HFFc6 (cell line): ENCODE results near the gene HACD2. TPM values are rescaled to one million over a fixed set of nuclear protein-coding genes. Genes with fewer than 3 reads are reported as not detected.

Experiments used
- DNase-seq: peaks from one replicate; pipeline ENCODE4 v3.0.0-alpha.2; 2018
- H3K27ac Mint-ChIP-seq: 2 replicates; pipeline ENCODE4 v1.8.0; 2020; ENCODE audit warnings: mild to moderate bottlenecking, mixed read lengths
- H3K27me3 Mint-ChIP-seq: 2 replicates; pipeline ENCODE4 v1.8.0; 2021; ENCODE audit warnings: mild to moderate bottlenecking, moderate library complexity, mixed read lengths; ENCODE audit not compliant: insufficient read depth
- H3K36me3 Mint-ChIP-seq: 2 replicates; pipeline ENCODE4 v1.8.0; 2021; ENCODE audit warnings: low read depth, mixed read lengths
- H3K4me1 Mint-ChIP-seq: 2 replicates; pipeline ENCODE4 v1.8.0; 2020; ENCODE audit warnings: low read depth, mixed read lengths
- H3K4me3 Mint-ChIP-seq: 2 replicates; pipeline ENCODE4 v1.8.0; 2020; ENCODE audit warnings: mild to moderate bottlenecking, moderate library complexity, mixed read lengths
- H3K9me3 Mint-ChIP-seq: 2 replicates; pipeline ENCODE4 v1.8.0; 2020; ENCODE audit warnings: mild to moderate bottlenecking, mixed read lengths
- CTCF ChIP-seq: fragments of 200-600 bp; sonication (generic); IDR thresholded peaks from 2 replicates; pipeline ENCODE4 v1.5.0; 2021; ENCODE audit warnings: antibody characterized with exemption, mild to moderate bottlenecking
- total RNA-seq, 6 experiments: library from RNA; stranded (reverse); fragmentation: NEBNext Ultra II Directional; extraction: Animal tissue kit (Norgen Biotek cat#: 25700); gene quantifications; 2 replicates in 1 of 6; 3 replicates in 5 of 6; pipeline ENCODE4 v1.2.3, GENCODE V29; 2021

Gene HACD2
- total RNA-seq, 6 experiments from 2014 or later = 56.6 to 85.7 (median 75.7) TPM

GRCh38 chr3:123447416-123447748, 137.5 kb downstream of the HACD2 start:
- Mint-ChIP-seq H3K36me3 (peaks cover 5% of the 10 kb centered on the region; the same call in 1 of the 2 replicates), H3K4me1 (no peaks in the 10 kb centered on the region), H3K4me3 (no peak overlapping the region), H3K9me3 (no peaks in the 10 kb centered on the region), H3K27me3 (peaks cover 61% of the 10 kb centered on the region), H3K27ac (no peak overlapping the region)
- no peak for TF ChIP-seq CTCF
- DNase-seq = no peak

DNA sequence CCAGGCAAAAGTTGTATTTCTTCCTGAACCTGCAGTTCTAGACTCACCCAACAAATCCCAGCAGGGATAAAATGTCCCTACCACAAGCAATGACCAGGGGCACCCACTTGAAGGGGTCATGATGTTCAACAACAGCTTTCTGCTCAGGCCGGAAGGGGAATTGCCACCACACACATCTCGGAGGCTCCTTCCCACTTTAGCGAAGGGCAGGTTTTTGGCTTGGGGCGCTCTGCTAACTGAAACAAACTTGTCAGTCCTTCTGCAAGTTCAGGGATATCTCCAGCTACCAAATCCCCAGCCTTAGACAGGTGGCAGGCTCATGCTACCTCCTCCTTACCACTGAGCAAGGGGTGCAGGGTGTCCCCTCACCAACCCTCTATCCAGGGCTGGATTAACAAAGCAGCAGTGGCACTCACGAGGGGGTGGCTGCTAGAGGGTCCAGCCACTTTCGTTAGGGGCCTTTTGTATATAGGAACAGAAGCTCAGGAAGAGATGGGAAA, 138.2 kb downstream of the HACD2 start:
- Mint-ChIP-seq H3K27me3 (peaks cover 59% of the 10 kb centered on the region), H3K9me3 (no peaks in the 10 kb centered on the region), H3K4me1 (no peaks in the 10 kb centered on the region), H3K27ac (no peak overlapping the region), H3K4me3 (no peak overlapping the region), H3K36me3 (peaks cover 5% of the 10 kb centered on the region; the same call in 1 of the 2 replicates)
- TF ChIP-seq CTCF = no peak
- DNase-seq = no peak

- H3K9me3 Mint-ChIP-seq = no peaks in the 10 kb centered on the region
- no peak overlapping the region for H3K4me3 Mint-ChIP-seq
- no peak for TF ChIP-seq CTCF
- H3K36me3 Mint-ChIP-seq = peaks cover 5% of the 10 kb centered on the region; the same call in 1 of the 2 replicates
- H3K27ac Mint-ChIP-seq = no peak overlapping the region
- peaks cover 56% of the 10 kb centered on the region for H3K27me3 Mint-ChIP-seq
- no peaks in the 10 kb centered on the region for H3K4me1 Mint-ChIP-seq
- no peak for DNase-seq
These were observed 138.6 kb downstream of the HACD2 start for GRCh38 chr3:123446210-123446609.

DNA sequence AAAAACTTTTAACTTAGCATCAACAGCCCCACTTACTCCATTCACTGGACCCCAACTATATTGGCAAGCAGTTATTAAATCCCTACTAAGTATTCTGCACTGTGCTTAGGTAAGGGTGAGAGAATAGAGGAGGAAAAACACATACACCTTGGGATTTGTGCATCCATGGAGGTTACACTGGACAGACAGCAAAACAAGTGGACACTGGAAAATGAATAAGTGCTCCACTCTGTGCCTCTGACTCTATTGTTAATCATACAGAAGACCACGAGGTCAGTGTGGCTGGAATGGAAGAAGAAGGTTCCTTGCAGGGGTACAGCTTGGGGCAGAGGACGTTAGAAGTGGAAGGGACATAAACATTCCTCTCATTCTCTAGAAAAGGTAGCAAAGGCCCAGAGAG, 139.2 kb downstream of the HACD2 start:
- H3K4me1 Mint-ChIP-seq = no peaks in the 10 kb centered on the region
- H3K4me3 Mint-ChIP-seq = no peak overlapping the region
- no peak for DNase-seq
- peaks cover 5% of the 10 kb centered on the region; the same call in 1 of the 2 replicates for H3K36me3 Mint-ChIP-seq
- H3K27me3 Mint-ChIP-seq = peaks cover 53% of the 10 kb centered on the region
- TF ChIP-seq CTCF = no peak
- no peak overlapping the region for H3K27ac Mint-ChIP-seq
- H3K9me3 Mint-ChIP-seq = no peaks in the 10 kb centered on the region

GRCh38 chr3:123444744-123445143, 140.1 kb downstream of the HACD2 start:
- peaks cover 55% of the 10 kb centered on the region for H3K27me3 Mint-ChIP-seq
- DNase-seq = no peak
- no peak overlapping the region for H3K4me3 Mint-ChIP-seq

More at GRCh38 chr3:123444744-123445143, 140.1 kb downstream of the HACD2 start:
- Mint-ChIP-seq H3K36me3 (peaks cover 5% of the 10 kb centered on the region; the same call in 1 of the 2 replicates), H3K4me1 (no peaks in the 10 kb centered on the region), H3K27ac (no peak overlapping the region), H3K9me3 (no peaks in the 10 kb centered on the region)
- peak; percentile 12; the same call in 1 of the 2 replicates for TF ChIP-seq CTCF
